Fibroblast of skin of back (primary cell): ENCODE data around the gene MDM1.

ENCODE experiments used
- DNase-seq: peaks from one replicate; pipeline ENCODE4 v3.0.0-alpha.2; 2013

The MDM1 gene

DNA sequence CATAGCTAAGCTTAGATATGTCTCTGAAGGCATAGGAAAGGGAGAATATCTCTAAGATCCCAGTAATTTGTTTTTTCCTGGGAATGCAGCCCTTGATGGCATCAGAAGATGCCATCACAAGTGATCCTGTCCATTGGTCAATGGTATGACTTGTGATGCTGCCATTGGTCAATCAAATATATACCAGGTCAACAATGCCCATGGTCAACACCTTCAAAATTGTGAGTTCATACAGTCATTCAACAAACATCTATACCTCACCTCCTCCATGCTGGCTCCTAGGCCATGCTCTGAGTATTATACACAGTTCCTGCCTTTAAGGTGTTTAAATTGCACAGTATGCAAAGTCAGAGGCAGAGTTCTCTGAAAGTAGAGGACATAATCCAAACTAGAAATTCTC, 59.4 kb downstream of the MDM1 start:
- no peak for DNase-seq

DNA sequence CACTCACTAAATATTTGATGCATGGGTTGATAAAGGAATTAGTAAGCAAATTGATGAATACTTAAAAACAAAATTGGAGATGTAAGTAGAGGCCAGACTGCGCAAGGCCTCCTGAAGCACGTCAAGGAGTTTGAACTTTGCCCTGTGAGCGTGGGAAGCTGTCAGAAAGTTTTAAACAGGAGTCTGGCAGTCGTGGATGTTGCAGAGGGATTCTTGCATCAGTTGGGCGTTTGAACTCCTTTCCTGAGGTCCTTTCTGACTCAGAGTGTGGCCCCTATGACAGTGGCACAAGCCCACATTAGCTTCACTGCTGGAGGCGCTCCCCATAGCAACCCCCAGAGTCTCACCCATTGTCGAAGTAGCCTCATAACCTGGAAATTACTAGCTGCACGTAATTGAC, 60.8 kb downstream of the MDM1 start:
- peak; percentile 16 for DNase-seq

DNA sequence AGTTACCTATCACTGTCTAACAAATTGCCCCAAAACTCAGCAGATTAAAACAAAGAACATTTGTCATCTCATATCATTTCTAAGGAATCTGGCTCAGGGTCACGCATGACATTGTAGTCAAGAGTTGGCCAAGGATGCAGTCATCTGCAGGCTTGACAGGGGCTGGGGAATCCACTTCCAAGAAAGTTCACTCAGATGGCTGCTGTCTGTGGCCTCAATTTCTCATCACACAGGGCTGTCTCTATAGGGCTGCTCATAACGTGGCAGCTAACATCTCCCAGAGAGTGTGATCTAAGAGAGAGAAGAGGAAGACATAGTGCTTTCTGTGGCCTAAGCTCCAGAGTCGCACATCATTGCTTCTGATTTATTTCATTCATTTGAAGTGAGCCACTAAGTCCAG, 61.8 kb downstream of the MDM1 start:
- DNase-seq: no peak

DNA sequence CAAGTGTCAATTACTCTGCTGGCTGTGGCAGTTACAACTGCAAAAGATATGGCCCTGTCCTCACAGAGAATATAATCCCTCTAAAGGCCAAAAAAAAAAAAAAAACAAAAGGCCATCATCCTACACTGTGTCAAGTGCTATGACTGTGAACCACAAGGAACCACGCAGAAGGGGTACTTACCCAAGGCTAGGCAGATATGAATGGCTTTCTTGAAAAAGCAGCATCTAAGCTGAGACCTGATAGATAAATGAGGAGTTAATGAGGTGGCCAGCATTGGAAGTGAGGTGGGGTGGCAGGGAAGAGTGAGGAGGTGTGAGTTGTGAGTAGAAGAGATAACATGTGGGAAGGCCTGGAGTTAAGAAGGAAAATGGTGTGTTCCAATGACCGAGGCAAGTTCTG, 62.4 kb downstream of the MDM1 start:
- no peak for DNase-seq

DNA sequence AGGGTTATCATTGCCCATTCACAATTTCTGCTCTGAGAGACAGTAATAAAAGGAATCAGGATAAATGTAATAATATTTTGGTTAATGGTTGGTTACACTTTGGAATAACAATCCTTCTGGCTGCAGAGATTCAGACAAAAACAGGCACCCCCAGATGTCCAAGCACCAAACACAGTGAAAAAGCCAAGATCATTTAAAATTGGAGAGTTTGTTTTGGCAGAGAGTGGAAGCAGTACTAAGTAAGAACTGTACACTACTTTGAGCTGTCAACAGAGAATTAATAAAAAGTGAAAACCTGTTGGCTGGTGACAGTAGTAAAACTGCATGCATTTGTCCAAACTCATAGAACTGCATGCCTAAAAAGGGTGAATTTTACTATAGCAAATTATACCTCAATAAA, 63.2 kb downstream of the MDM1 start:
- DNase-seq: no peak

DNA sequence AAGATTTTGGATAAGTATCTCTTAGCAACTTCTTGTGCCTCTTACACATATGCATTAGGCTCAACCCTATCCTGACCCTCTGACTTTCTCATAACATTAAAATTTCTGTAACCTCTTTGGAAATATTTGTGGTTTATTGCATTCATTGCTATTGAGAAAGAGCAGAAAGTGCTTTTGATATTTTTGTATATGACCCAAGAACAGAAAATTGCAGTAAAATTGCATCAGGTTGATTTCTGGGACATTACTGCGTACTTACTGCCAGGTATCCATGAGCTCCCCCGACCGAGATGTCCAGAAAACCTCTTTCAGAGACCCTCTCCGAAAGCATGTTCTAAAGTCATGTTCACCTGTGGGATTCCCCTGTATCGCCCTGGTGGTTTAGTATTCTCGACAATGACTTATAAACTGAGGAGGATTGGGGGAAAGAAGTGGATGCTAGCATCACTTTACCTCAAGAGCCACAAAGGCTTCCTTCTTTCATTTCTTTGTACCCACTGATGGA, 64.2 kb downstream of the MDM1 start:
- DNase-seq: peak; percentile 94

DNA sequence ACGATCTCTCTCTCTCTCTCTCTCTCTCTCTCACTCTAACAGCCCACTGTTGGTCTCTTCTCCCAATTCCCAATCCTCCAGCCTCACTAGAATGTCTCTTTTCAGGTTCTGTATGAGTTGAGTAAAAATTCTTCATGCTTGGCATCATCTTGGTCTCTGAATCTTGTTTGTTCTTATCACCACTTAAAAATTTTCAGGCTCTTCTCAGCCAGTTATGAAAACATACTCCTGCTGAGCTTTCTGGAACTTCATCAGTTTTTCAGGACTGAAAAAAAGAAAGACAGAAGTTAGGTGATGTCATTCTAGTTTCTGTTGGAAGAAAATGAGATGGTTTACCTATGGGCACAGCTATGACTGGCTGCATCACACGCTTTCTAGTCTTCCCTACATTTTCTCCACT, 67.3 kb downstream of the MDM1 start:
- DNase-seq: peak; percentile 96

DNA sequence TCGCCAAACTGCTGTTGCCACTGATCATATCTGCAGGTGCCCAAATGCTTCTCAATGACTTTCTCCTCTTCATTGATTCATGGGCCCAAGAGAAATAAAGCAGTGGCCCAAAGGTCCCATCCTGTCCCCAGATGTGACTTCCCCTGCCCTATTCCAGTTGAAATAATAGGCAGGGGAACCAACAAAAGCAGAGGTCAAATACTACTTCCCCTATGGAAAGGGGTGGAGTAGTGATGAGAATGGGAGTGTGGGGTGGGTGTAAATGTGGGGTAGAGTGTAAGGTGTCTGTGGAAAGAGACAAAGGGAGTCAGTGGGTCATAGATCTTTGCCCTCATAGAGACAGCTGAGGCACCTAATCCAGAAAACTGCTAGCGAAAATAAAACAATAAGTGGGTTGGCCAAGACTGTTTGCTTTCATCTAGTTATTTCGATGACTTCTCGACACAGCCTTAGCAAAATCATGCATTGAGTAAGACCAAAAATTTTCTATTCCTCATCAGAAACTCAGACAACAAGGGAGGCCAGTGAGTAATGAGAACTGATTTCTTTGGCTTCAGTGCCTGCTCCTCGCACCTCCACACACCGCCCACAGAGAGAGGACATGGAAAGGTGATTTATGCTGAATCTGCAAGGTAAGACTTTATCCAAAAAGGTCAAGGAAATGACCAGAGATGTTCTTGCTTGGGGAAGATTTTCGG, 67.9 kb downstream of the MDM1 start:
- peak; percentile 66 for DNase-seq

DNA sequence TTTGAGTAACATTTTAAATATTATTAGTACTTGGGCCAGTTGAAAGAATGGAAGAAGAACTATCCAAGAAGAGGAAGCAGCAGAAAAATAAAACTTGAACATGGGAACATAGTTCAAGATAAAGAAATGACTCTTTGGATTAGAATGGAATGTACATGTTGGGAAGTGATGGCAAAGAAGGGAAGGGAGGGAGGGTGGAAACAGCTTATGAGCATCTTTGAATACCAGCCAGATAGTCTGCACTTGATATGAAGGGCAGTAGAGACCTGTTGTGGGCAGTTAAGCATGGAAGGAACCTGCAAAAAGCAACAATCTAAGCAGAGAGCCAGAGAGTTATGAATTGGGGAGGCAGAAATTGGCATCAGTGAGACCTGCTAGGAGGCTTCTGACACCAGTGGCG, 68.8 kb downstream of the MDM1 start:
- DNase-seq: peak; percentile 84

DNA sequence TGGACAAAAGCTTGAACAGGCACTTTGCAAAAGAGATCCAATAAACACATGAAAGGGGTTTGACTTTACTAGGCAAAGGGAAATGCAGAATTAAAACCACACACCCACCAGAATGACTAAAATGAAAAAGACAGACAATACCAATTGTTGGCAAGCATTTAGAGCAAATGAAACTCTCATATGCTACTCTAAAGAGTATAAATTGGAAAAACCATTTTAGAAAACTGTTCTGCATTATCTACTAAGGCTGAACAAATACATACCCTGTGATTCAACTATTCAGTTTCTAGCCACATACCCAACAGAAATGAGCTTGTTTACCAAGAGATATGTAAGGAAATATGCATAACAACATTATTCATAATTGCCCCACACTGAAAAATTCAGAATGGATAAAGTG, 70.3 kb downstream of the MDM1 start:
- DNase-seq: no peak

DNA sequence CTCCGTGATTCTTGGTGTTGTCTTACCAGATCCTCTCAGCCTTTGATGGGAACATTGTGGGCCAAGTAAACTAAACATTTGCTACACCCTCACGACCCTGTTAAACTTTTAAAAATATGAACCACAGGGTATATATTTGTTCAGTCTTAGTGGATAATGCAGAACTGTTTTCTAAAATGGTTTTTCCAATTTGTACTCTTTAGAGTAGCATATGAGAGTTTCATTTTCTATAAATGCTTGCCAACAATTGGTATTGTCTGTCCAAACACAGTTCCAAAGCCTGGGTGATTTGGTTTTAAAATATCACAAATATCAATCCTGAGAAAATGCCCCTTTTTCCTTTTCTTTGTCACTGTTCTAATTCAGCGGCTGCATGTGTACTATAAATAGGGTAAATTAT, 72.0 kb downstream of the MDM1 start:
- no peak for DNase-seq

DNA sequence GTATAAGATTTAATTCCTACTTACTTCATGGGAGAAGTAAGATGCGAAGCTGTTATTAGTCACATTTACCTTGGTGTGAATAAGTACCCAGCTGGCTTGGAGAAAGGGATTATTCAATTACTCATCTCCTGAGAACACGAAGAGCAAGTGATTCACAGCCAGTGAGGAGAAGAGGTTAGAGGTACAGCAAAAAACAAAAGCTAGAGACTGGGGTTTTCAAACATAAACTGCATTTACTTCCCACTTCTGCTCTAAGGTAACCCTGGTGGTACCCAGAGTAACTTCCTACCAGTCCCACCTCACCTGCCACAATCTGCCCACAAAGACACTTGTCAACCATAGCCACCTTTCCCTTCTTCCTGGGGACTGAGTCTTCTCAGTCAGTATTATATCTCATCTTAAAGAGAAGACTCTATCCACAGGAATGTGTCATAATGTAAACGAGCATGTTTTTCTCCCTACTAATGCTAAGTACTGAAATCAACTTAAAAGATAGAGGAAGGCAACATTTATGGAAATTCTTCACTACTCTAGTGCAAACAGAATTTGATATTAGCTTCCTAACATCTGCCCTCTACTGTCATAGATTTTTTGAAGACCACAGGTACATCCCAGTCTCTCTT, 72.7 kb downstream of the MDM1 start:
- peak; percentile 84 for DNase-seq

DNA sequence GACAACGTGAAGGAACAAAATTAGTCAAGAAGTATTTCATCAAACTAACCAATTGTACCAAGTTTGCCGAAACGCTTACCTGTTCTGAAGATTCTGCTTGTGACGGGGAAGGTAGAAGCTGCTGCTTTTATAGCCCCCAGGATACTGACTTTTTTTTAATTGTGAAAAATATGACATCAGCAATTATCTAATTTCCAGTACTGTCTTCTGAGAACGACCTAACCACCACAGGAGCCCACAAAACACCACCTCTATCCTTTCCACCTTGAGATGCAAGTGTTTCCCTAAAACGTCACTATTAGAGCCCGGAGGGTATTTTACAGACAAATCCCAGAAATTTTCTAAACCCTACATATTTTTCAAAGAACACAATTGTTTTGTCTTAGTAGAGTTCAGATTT, 78.7 kb downstream of the MDM1 start, which contains the start of gene IL22:
Gene IL22 (minus strand): TSS at position 101 of the 400 bp plus-strand sequence. CDS start 156 bp downstream, outside the sequence.
- no peak for DNase-seq

DNA sequence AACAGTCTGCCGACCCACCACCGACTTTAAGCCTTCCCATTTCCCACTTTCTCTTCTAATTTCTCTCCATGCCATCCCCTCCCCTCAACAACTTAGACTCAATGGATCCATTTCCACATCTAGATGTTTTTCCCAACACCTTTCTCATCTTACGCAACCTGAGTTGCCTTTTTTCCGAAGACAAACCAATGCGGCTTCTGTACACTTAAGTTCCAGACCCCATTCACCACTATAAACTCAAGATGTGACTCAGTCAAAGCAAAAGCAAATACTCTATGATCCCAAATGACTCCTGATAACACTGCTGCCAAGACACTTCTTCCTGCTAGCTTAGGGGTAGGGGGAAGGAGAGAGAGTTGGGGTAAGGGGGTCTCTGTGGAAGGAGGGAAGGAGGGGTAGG, 80.1 kb downstream of the MDM1 start:
- DNase-seq: no peak

DNA sequence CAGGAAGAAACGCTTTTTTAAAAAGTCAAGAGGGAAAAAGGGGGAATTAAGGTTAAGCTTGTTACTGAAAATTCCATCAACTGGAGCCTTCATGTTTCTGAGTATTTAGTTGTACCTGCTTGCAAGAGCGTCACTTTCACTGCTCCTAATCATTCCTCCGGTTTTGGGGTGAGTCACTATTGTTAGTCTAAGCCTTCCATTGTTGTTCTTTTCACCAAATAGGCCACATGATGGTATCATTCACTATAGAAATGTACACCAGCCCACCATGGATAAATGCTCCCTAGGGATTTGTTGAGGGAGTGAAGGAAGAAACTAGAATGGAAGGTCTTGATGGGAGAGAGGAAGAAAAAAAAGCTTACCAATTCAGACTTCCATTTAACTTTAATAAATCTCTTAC, 81.7 kb downstream of the MDM1 start:
- DNase-seq: peak; percentile 54

DNA sequence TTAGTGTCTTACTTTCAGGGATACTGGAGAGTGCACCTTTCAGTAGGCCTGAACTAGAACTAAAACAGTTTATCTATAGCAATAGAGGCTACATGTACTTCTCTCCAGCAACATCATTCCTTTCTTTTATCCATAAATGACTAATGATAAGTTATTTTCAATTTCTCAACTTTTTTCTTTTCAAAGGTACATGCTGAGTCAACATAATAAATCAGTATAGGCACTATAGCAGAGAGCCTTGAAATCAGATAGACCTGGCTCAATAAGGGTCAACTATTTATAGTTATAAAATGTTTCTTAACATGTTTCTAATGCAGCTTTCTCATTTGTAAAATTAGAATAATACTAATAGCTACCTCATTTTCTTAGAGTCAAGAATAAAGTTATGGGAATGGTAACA, 84.4 kb downstream of the MDM1 start:
- no peak for DNase-seq

DNA sequence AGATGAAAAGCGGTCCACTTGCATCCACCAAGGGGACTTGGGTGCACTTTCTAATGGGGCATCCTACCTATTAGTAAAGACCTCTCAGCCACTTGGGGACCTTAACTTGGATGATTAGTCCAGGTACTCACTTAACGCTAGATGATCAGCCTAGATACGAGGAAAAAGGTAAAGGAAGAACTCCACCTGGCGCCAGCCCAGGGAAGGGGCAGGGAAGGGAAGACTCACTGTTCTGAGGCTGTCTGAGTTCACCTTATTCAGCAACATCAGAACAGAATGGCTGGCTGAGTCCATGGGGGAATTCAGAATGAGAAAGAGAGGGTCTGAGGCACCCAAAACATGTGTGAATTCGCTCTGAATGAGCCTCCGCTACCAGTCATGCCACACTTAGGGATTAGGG, 85.8 kb downstream of the MDM1 start:
- DNase-seq: no peak

DNA sequence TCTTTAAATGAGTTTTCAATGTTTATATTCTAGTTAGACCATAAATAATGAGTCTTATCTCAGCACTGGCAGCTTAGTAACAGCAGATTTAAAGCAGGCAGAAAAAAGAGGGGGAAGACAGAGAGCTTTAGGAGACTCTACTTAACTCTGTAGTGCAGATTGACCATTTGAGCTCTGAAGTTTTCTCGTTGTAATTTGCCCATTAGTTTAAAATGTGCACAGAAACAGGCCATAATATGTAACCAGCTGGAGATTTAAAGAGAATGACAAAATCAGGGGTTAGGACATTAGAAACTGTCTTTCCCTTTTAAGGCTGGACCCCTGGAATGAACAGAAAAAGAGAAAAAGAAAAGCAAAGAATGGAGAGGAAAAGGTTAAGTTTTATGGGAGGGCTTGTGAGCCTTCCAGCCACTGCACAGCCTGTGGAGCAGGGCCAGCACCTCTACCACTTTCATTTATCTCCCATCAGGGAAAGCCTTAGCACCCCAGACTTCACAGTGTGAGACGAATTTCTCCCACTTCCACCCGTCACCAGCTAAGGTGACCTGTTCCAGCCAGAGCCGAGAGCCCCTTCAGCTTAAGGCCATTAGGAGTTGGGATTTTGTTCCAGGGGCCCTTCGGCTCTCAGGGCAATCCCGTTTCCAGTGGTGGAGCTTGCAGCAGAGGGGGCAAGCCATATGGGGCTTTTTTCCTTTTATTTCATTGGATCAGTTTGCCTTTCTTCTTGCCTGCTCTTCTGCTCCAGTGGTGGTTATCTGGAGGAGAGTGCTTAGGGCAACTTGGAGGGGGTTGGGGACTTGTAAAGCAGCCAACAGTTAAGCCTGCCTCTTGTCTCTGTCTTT, 86.8 kb downstream of the MDM1 start:
- no peak for DNase-seq
